GM12878 (cell line): ENCODE data around the gene VCAM1.

Experiments
- EZH2 ChIP-seq: IDR thresholded peaks from 2 replicates; pipeline ENCODE4 v1.6.1; 2012; ENCODE audit warnings: low read depth, mild to moderate bottlenecking, control low read depth, inconsistent platforms, low read length, borderline replicate concordance; ENCODE audit not compliant: control insufficient read depth
- SIN3A ChIP-seq: IDR thresholded peaks from 2 replicates; pipeline ENCODE4 v1.6.1; 2012; ENCODE audit warnings: low read depth, low read length, improper control_type of control experiment
- TCF3 ChIP-seq: IDR thresholded peaks from 2 replicates; pipeline ENCODE4 v1.6.1; 2012; ENCODE audit warnings: low read depth, mild to moderate bottlenecking, low read length, borderline replicate concordance; ENCODE audit not compliant: insufficient read depth
- TF ChIP-seq, protein P1 (sequence below): fragments of 450-650 bp; IDR thresholded peaks from 2 replicates; pipeline ENCODE4 v1.6.1; 2017; ENCODE audit warnings: mild to moderate bottlenecking
- TF ChIP-seq, protein P2 (sequence below), 3 experiments: IDR thresholded peaks in 2 of 3; conservative IDR thresholded peaks in 1 of 3; 2 replicates each; pipeline ENCODE4 v1.5.1; 2011; ENCODE audit warnings: low read depth in 3 of 3, low read length in 3 of 3, mild to moderate bottlenecking in 3 of 3, control low read depth in 2 of 3, moderate library complexity in 2 of 3, inconsistent platforms in 1 of 3, mixed read lengths in 1 of 3; ENCODE audit not compliant: control insufficient read depth in 2 of 3, insufficient read depth in 1 of 3; ENCODE audit errors: extremely low read depth in 1 of 3

DNA sequence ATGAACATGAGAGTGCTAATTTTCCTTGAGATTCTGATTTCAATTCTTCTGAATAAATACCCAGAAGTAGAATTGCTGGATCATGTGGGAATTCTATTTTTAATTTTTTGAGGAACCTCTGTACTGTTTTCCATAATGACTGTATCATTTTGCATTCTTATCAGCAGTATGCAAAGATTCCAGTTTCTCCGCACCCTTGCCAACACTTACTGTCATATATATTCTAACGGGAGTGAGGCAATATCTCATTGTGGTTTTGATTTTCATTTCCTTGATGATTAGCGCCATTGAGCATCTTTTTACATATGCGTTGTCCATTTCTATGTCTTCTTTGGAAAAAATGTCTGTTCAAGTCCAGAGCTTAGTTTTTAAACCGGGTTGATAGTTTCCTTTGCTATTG is 33.2 kb downstream of the VCAM1 start:
- TF ChIP-seq, protein P1, sequence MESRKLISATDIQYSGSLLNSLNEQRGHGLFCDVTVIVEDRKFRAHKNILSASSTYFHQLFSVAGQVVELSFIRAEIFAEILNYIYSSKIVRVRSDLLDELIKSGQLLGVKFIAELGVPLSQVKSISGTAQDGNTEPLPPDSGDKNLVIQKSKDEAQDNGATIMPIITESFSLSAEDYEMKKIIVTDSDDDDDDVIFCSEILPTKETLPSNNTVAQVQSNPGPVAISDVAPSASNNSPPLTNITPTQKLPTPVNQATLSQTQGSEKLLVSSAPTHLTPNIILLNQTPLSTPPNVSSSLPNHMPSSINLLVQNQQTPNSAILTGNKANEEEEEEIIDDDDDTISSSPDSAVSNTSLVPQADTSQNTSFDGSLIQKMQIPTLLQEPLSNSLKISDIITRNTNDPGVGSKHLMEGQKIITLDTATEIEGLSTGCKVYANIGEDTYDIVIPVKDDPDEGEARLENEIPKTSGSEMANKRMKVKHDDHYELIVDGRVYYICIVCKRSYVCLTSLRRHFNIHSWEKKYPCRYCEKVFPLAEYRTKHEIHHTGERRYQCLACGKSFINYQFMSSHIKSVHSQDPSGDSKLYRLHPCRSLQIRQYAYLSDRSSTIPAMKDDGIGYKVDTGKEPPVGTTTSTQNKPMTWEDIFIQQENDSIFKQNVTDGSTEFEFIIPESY, result no peak
- no peak for TF ChIP-seq SIN3A
- TF ChIP-seq EZH2, result no peak
- TF ChIP-seq, protein P2, sequence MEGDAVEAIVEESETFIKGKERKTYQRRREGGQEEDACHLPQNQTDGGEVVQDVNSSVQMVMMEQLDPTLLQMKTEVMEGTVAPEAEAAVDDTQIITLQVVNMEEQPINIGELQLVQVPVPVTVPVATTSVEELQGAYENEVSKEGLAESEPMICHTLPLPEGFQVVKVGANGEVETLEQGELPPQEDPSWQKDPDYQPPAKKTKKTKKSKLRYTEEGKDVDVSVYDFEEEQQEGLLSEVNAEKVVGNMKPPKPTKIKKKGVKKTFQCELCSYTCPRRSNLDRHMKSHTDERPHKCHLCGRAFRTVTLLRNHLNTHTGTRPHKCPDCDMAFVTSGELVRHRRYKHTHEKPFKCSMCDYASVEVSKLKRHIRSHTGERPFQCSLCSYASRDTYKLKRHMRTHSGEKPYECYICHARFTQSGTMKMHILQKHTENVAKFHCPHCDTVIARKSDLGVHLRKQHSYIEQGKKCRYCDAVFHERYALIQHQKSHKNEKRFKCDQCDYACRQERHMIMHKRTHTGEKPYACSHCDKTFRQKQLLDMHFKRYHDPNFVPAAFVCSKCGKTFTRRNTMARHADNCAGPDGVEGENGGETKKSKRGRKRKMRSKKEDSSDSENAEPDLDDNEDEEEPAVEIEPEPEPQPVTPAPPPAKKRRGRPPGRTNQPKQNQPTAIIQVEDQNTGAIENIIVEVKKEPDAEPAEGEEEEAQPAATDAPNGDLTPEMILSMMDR (IDR thresholded peaks at IDR 0.05 in 2 of 3, conservative IDR thresholded peaks at IDR 0.05 in 1 of 3; ENCODE audit: control insufficient read depth in 2 of 3, extremely low read depth in 1 of 3, insufficient read depth in 1 of 3, low read depth in 3 of 3, low read length in 3 of 3), result no peak
- TF ChIP-seq TCF3, result no peak
